HepG2 (cell line): ENCODE results near the gene SEMA4A.

Source experiments
- ATF3 ChIP-seq: sonication (generic); formaldehyde crosslinking; IDR thresholded peaks from 2 replicates; pipeline ENCODE4 v1.4.0; 2020; ENCODE audit warnings: missing genetic modification reagents
- ATF6 ChIP-seq: sonication (generic); formaldehyde crosslinking; conservative IDR thresholded peaks from 2 replicates; pipeline ENCODE4 v1.4.0; 2020; ENCODE audit warnings: missing genetic modification reagents
- CTCF ChIP-seq: sonication (generic); formaldehyde crosslinking; IDR thresholded peaks from 2 replicates; pipeline ENCODE4 v1.5.0; 2020; ENCODE audit warnings: mild to moderate bottlenecking, missing genetic modification reagents, moderate library complexity
- EP300 ChIP-seq, 3 experiments: sonication (generic) in 1 of 3; formaldehyde crosslinking in 1 of 3; IDR thresholded peaks; 2 replicates each; pipeline versions ENCODE4 v1.5.1 to v1.6.1; 2011 to 2020; ENCODE audit warnings: low read depth in 2 of 3, low read length in 2 of 3, borderline replicate concordance in 1 of 3, improper control_type of control experiment in 1 of 3, mild to moderate bottlenecking in 1 of 3, missing genetic modification reagents in 1 of 3, moderate library complexity in 1 of 3
- HNRNPUL1 ChIP-seq: fragments of 200-400 bp; formaldehyde crosslinking; IDR thresholded peaks from 2 replicates; pipeline ENCODE4 v1.6.1; 2017; ENCODE audit warnings: low read depth, mild to moderate bottlenecking, low read length, moderate library complexity
- PBX3 ChIP-seq: sonication (generic); formaldehyde crosslinking; IDR thresholded peaks from 2 replicates; pipeline ENCODE4 v1.8.1; 2023; ENCODE audit warnings: missing genetic modification reagents, inconsistent platforms, borderline replicate concordance
- TBL1XR1 ChIP-seq: fragments of 150-350 bp; IDR thresholded peaks from 2 replicates; pipeline ENCODE4 v1.6.1; 2014; ENCODE audit warnings: borderline replicate concordance, low read length; ENCODE audit not compliant: partially characterized antibody
- TP53 ChIP-seq: sonication (generic); formaldehyde crosslinking; conservative IDR thresholded peaks from 2 replicates; pipeline ENCODE4 v1.4.0; 2020; ENCODE audit warnings: missing genetic modification reagents
- ZNF432 ChIP-seq: sonication (generic); formaldehyde crosslinking; IDR thresholded peaks from 2 replicates; pipeline ENCODE4 v1.5.0; 2020; ENCODE audit warnings: missing genetic modification reagents, mild to moderate bottlenecking, borderline replicate concordance
- ZNF704 ChIP-seq: sonication (generic); formaldehyde crosslinking; IDR thresholded peaks from 2 replicates; pipeline ENCODE4 v1.8.1; 2023; ENCODE audit warnings: mild to moderate bottlenecking, inconsistent platforms, moderate library complexity, missing genetic modification reagents, borderline replicate concordance

- no peak for TF ChIP-seq ZNF704 (CRISPR knock-in tag)
- TF ChIP-seq CTCF (CRISPR knock-in tag) = no peak
- no peak for TF ChIP-seq HNRNPUL1
- TF ChIP-seq ATF6 (CRISPR knock-in tag) = no peak
- TF ChIP-seq ATF3 (CRISPR knock-in tag) = no peak
- no peak for TF ChIP-seq EP300 (IDR thresholded peaks at IDR 0.05; ENCODE audit: low read depth in 2 of 2, low read length in 2 of 2)
- TF ChIP-seq EP300 (CRISPR knock-in tag; IDR thresholded peaks at IDR 0.05; ENCODE audit: borderline replicate concordance) = no peak
- TF ChIP-seq TP53 (CRISPR knock-in tag) = no peak
- TF ChIP-seq TBL1XR1 = no peak
- no peak for TF ChIP-seq PBX3 (CRISPR knock-in tag)
- TF ChIP-seq ZNF432 (CRISPR knock-in tag) = no peak
These were observed 51.3 kb downstream of the SEMA4A start for GRCh38 chr1:156204686-156205085.
